ENCODE results near the gene SGCG. TPM values are rescaled to one million over a fixed set of nuclear protein-coding genes. Genes with fewer than 3 reads are reported as not detected.
"Not testable (repeated sequence)": the region's sequence is repeated elsewhere in the genome, so short reads cannot be mapped to it uniquely, and the experiment has no call there.

Gene SGCG
- total RNA-seq, 2 experiments from 2014 or later = not detected

DNA sequence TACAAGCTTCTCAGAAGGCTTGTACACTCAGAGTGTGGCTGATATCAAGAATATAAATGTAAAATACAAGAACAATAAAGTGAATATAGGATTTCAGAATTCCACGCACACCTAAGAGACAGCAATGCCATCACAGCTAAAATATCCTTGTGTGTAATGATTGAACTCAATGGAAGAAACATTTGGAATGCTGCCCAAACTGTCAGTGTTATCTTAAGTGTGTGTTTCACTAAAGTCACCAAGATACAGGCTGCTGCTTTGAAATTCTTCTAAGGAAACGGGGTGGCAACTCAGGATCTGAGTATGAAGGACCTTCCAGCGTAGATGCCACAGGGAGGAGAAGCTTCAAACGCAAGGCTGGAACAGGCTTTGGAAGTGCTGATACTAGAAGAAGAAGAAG is 86.8 kb downstream of the SGCG start:
- DNase-seq = no peak
- no peak overlapping the region for H3K27ac Mint-ChIP-seq
- no peaks in the 10 kb centered on the region for H3K9me3 Mint-ChIP-seq
- ChIA-PET POLR2A (no interaction called here), CTCF (no interaction called here)
- H3K4me3 Mint-ChIP-seq = no peak overlapping the region
- no peaks in the 10 kb centered on the region for H3K4me1 Mint-ChIP-seq
- H3K36me3 Mint-ChIP-seq (ENCODE audit: low read depth) = no peaks in the 10 kb centered on the region
- peaks cover 13% of the 10 kb centered on the region for H3K27me3 Mint-ChIP-seq

- POLR2A ChIA-PET = no interaction called here
- CTCF ChIA-PET = no interaction called here
- Mint-ChIP-seq H3K27ac (no peak overlapping the region), H3K9me3 (no peaks in the 10 kb centered on the region), H3K27me3 (peaks cover 14% of the 10 kb centered on the region), H3K4me1 (no peaks in the 10 kb centered on the region), H3K36me3 (ENCODE audit: low read depth) (no peaks in the 10 kb centered on the region), H3K4me3 (no peak overlapping the region)
- DNase-seq = no peak
These were observed 87.7 kb downstream of the SGCG start for GRCh38 chr13:23268441-23268840.

GRCh38 chr13:23271331-23271730 is 90.6 kb downstream of the SGCG start:
- Mint-ChIP-seq H3K36me3 (ENCODE audit: low read depth) (no peaks in the 10 kb centered on the region), H3K9me3 (no peaks in the 10 kb centered on the region), H3K27me3 (peaks cover 10% of the 10 kb centered on the region), H3K4me1 (no peaks in the 10 kb centered on the region), H3K4me3 (no peak overlapping the region), H3K27ac (no peak overlapping the region)
- ChIA-PET POLR2A (no interaction called here), CTCF (no interaction called here)
- DNase-seq = no peak

DNA sequence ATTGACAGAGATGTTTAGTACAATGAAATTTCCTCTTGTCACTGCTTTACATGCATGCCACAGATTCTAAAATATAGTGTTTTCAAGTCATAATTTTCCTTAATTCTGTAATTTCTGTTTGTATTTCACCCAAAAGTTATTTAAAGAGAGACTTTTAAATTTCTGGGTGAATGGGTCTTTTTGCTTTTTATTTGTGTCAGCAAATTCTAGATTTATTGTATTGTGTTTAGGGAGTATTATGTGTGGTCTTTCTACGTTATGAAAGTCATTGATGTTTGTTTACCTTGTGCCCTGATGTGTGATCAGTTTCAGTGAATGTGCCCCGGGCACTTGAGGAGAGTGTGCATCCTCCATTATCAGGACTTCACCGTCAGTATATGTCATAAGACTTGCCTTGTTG is 92.7 kb downstream of the SGCG start:
- Mint-ChIP-seq H3K27ac (no peak overlapping the region), H3K27me3 (peaks cover 10% of the 10 kb centered on the region), H3K4me3 (no peak overlapping the region), H3K36me3 (ENCODE audit: low read depth) (no peaks in the 10 kb centered on the region), H3K4me1 (no peaks in the 10 kb centered on the region), H3K9me3 (no peaks in the 10 kb centered on the region)
- ChIA-PET CTCF (no interaction called here), POLR2A (no interaction called here)
- no peak for DNase-seq

GRCh38 chr13:23279321-23279720 is 98.5 kb downstream of the SGCG start:
- H3K27ac Mint-ChIP-seq = no peak overlapping the region
- DNase-seq = no peak
- no peaks in the 10 kb centered on the region for H3K4me1 Mint-ChIP-seq
- POLR2A ChIA-PET = no interaction called here
- H3K9me3 Mint-ChIP-seq = no peaks in the 10 kb centered on the region
- H3K36me3 Mint-ChIP-seq (ENCODE audit: low read depth) = no peaks in the 10 kb centered on the region
- CTCF ChIA-PET = no interaction called here
- no peak overlapping the region for H3K4me3 Mint-ChIP-seq
- H3K27me3 Mint-ChIP-seq = peaks cover 2% of the 10 kb centered on the region

DNA sequence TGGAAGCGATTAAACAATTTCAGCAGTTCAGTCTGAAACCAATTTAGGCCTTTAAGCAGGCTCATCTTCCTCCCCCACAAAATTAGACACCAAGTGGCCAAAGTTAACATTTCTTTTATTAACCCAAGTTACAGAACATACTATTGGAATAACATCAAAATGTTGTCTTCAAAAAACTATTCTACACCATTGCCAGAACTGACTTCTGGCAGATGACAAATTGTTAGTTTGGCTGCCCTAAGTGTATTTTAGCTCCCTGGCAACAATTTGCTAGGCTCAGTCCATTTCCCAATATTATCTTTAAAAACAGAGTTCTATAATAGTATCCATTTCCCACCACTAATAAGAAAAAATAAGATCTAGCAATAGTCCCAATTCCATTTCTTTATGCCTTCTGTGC is 107.8 kb downstream of the SGCG start:
- Mint-ChIP-seq H3K27me3 (peaks cover 5% of the 10 kb centered on the region), H3K27ac (no peak overlapping the region), H3K4me3 (no peak overlapping the region), H3K9me3 (no peaks in the 10 kb centered on the region), H3K4me1 (no peaks in the 10 kb centered on the region), H3K36me3 (ENCODE audit: low read depth) (no peaks in the 10 kb centered on the region)
- ChIA-PET POLR2A (no interaction called here), CTCF (no interaction called here)
- DNase-seq = no peak

DNA sequence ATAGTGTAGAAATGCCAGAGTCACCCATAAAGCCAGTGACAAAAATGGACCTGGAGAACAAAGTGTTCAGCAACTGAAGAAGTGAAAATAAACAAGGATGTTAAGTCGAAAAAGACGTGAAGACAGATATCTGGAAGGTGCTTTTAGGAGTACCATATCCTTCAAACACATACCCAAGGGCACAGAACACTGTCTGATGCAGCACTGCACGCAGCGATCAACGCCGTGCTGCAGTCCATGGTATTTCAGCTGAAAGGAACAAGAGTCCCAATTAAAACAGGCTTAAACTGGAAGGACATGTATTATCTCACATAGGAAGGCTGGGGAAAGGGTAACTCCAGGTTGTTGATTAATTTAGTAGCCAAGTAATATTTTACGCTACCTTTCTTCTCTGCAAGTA is 108.2 kb downstream of the SGCG start:
- no peaks in the 10 kb centered on the region for H3K9me3 Mint-ChIP-seq
- H3K4me1 Mint-ChIP-seq = no peaks in the 10 kb centered on the region
- no peak for DNase-seq
- CTCF ChIA-PET = no interaction called here
- no peak overlapping the region for H3K4me3 Mint-ChIP-seq
- POLR2A ChIA-PET = no interaction called here
- H3K27ac Mint-ChIP-seq = no peak overlapping the region
- H3K27me3 Mint-ChIP-seq = peaks cover 5% of the 10 kb centered on the region
- H3K36me3 Mint-ChIP-seq (ENCODE audit: low read depth) = no peaks in the 10 kb centered on the region

GRCh38 chr13:23289917-23290357 is 109.2 kb downstream of the SGCG start:
- CTCF ChIA-PET = no interaction called here
- H3K27ac Mint-ChIP-seq = no peak overlapping the region
- H3K4me3 Mint-ChIP-seq = no peak overlapping the region
- H3K27me3 Mint-ChIP-seq = peaks cover 5% of the 10 kb centered on the region
- H3K9me3 Mint-ChIP-seq = no peaks in the 10 kb centered on the region
- no peaks in the 10 kb centered on the region for H3K4me1 Mint-ChIP-seq
- POLR2A ChIA-PET = no interaction called here
- no peak for DNase-seq
- no peaks in the 10 kb centered on the region for H3K36me3 Mint-ChIP-seq (ENCODE audit: low read depth)

GRCh38 chr13:23292586-23292985 is 111.8 kb downstream of the SGCG start:
- POLR2A ChIA-PET = no interaction called here
- peaks cover 6% of the 10 kb centered on the region for H3K27me3 Mint-ChIP-seq

DNA sequence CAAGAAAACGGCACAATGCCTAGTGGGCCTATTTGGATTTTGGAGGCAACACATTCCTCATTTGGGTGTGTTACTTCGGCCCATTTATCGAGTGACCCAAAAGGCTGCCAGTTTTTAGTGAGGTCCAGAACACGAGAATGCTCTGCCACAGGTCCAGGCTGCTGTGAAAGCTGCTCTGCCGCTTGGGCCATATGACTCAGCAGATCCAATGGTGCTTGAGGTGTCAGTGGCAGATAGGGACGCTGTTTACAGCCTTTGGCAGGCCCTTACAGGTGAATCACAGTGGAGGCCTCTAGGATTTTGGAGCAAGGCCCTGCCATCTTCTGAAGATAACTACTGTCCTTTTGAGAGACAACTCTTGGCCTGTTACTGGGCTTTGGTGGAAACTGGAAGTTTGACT is 134.1 kb downstream of the SGCG start:
- H3K4me3 Mint-ChIP-seq; H3K36me3 Mint-ChIP-seq (ENCODE audit: low read depth); H3K9me3 Mint-ChIP-seq; H3K27me3 Mint-ChIP-seq; H3K27ac Mint-ChIP-seq; H3K4me1 Mint-ChIP-seq; POLR2A ChIA-PET; DNase-seq; CTCF ChIA-PET: not testable (repeated sequence)

More at GRCh38 chr13:23292586-23292985, 111.8 kb downstream of the SGCG start:
- H3K4me3 Mint-ChIP-seq = no peak overlapping the region
- H3K27ac Mint-ChIP-seq = no peak overlapping the region
- CTCF ChIA-PET = no interaction called here
- H3K36me3 Mint-ChIP-seq (ENCODE audit: low read depth) = no peaks in the 10 kb centered on the region
- no peaks in the 10 kb centered on the region for H3K9me3 Mint-ChIP-seq
- no peaks in the 10 kb centered on the region for H3K4me1 Mint-ChIP-seq
- no peak for DNase-seq

DNA sequence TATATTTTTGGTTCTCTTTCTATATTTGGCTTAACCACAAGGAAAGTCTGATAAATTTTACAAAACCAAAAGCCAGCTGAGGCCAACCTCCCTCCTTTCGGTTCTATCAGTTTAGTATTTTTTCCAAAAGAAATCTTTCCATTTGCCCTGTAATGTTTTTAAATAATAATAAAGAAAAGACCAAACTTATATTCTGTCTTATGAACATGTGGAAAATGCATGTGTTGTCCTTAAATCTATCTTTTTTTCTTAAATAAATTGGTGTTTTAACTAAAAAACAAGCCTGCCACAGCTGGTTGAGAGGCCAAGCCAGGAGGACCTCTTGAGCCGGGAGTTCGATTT is 139.1 kb downstream of the SGCG start:
- Mint-ChIP-seq H3K27ac (no peak overlapping the region), H3K4me1 (peaks cover 30% of the 10 kb centered on the region), H3K27me3 (peaks cover 19% of the 10 kb centered on the region), H3K9me3 (no peaks in the 10 kb centered on the region), H3K36me3 (ENCODE audit: low read depth) (no peaks in the 10 kb centered on the region), H3K4me3 (no peak overlapping the region)
- no peak for DNase-seq
- ChIA-PET POLR2A (no interaction called here), CTCF (no interaction called here)

GRCh38 chr13:23320926-23321534 is 140.3 kb downstream of the SGCG start:
- Mint-ChIP-seq H3K36me3 (ENCODE audit: low read depth) (no peaks in the 10 kb centered on the region), H3K4me3 (peak overlapping the region; percentile 79), H3K9me3 (no peaks in the 10 kb centered on the region), H3K4me1 (peaks cover 30% of the 10 kb centered on the region), H3K27me3 (peaks cover 19% of the 10 kb centered on the region), H3K27ac (no peak overlapping the region)
- CTCF ChIA-PET = interaction anchor here (0.6 to 0.9 kb wide), 3 partner anchors 9 to 145 kb away, joined by 3 to 4 read pairs (median 3); no protein-coding TSS in a partner anchor
- POLR2A ChIA-PET = interaction anchor here (0.9 kb wide), 1 partner anchor 57 kb away, joined by 4 read pairs; no protein-coding TSS in a partner anchor
- no peak for DNase-seq

DNA sequence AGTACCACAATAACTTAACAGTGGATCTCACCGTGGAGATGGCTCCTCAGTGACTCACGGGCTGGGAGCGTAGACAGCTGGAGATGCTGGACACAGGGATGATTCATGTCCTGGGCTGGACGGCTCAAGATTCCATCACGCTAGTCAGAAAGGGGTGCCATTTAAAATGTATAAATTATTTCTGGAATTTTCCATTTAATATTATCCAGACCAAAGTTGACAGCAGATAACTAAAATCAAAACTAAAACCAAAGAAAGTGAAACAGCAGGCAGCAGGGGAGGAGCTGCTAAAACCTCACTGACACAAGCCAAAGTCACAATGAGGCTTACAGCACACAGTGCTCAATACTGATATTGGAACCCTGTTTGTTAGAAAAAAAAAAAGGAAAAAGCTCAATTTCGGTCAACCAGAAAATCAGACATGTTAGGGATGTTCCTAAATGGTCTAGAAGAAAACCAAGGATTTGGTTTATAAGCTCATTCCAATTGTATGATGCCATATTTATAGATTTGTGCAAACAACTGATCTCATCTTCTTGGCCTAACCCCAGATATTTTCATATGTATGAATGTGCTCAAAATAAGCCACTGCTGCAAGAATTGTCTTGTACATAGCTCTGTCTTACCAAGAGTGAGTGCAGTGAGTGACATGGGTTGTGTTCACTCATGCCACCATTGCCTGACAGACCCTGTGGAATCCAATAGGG is 140.9 kb downstream of the SGCG start:
- POLR2A ChIA-PET = no interaction called here
- DNase-seq = peak; percentile 20
- Mint-ChIP-seq H3K9me3 (no peaks in the 10 kb centered on the region), H3K36me3 (ENCODE audit: low read depth) (no peaks in the 10 kb centered on the region), H3K4me3 (peak overlapping the region; percentile 79), H3K27me3 (peaks cover 19% of the 10 kb centered on the region), H3K27ac (no peak overlapping the region), H3K4me1 (peaks cover 30% of the 10 kb centered on the region)
- CTCF ChIA-PET = interaction anchor here (0.9 kb wide), 1 partner anchor 145 kb away, joined by 3 read pairs; no protein-coding TSS in a partner anchor

All from activated CD4-positive, alpha-beta memory T cell treated with anti-CD3 and anti-CD28 coated beads, Interleukin-2, amount 10 ng/mL, durations not matched to agents 7 days and 5 days (primary cell).